SK-N-SH treated with all-trans-retinoic acid at 6 μM for 48 hours (cell line): ENCODE data around the gene TSC2.
"Not testable (repeated sequence)": the region's sequence is repeated elsewhere in the genome, so short reads cannot be mapped to it uniquely, and the experiment has no call there.

Source experiments
- ARNTL ChIP-seq: fragments of 450-650 bp; formaldehyde crosslinking; IDR thresholded peaks from 2 replicates; pipeline ENCODE4 v1.5.0; 2020; ENCODE audit warnings: low read depth, mild to moderate bottlenecking, moderate library complexity, borderline replicate concordance
- BACH2 ChIP-seq: fragments of 250-450 bp; sonication (Bioruptor Pico); IDR thresholded peaks from 2 replicates; pipeline ENCODE4 v1.9.0; 2021; ENCODE audit warnings: mild to moderate bottlenecking, borderline replicate concordance
- CSDC2 ChIP-seq: fragments of 250-450 bp; sonication (Bioruptor Pico); IDR thresholded peaks from 2 replicates; pipeline ENCODE4 v1.5.0; 2020; ENCODE audit warnings: mild to moderate bottlenecking, moderate library complexity
- GLIS3 ChIP-seq: fragments of 250-450 bp; sonication (Bioruptor Pico); IDR thresholded peaks from 2 replicates; pipeline ENCODE4 v1.5.0; 2020; ENCODE audit warnings: mild to moderate bottlenecking, moderate library complexity
- PATZ1 ChIP-seq: fragments of 250-450 bp; sonication (Bioruptor Pico); IDR thresholded peaks from 2 replicates; pipeline ENCODE4 v1.8.0; 2020; ENCODE audit warnings: mild to moderate bottlenecking, moderate library complexity, borderline replicate concordance
- PPARA ChIP-seq: fragments of 250-450 bp; sonication (Bioruptor Pico); IDR thresholded peaks from 2 replicates; pipeline ENCODE4 v1.5.0; 2020; ENCODE audit warnings: mild to moderate bottlenecking, borderline replicate concordance
- RARB ChIP-seq: fragments of 250-450 bp; sonication (Bioruptor Pico); IDR thresholded peaks from 2 replicates; pipeline ENCODE4 v1.8.0; 2021; ENCODE audit warnings: mild to moderate bottlenecking, moderate library complexity
- TOX ChIP-seq: fragments of 250-450 bp; sonication (Bioruptor Pico); IDR thresholded peaks from 2 replicates; pipeline ENCODE4 v1.8.0; 2021; ENCODE audit warnings: mild to moderate bottlenecking, moderate library complexity, borderline replicate concordance
- TSHZ2 ChIP-seq: fragments of 250-450 bp; sonication (Bioruptor Pico); IDR thresholded peaks from 2 replicates; pipeline ENCODE4 v1.5.0; 2020; ENCODE audit warnings: mild to moderate bottlenecking, moderate library complexity
- ZC3H10 ChIP-seq: fragments of 250-450 bp; sonication (Bioruptor Pico); IDR thresholded peaks from 2 replicates; pipeline ENCODE4 v1.5.1; 2021; ENCODE audit warnings: mild to moderate bottlenecking, moderate library complexity
- ZFP30 ChIP-seq: fragments of 450-650 bp; formaldehyde crosslinking; IDR thresholded peaks from 2 replicates; pipeline ENCODE4 v1.5.0; 2022; ENCODE audit warnings: mild to moderate bottlenecking, moderate library complexity
- ZNF70 ChIP-seq: fragments of 450-650 bp; formaldehyde crosslinking; IDR thresholded peaks from 2 replicates; pipeline ENCODE4 v1.5.0; 2020; ENCODE audit warnings: mild to moderate bottlenecking, moderate library complexity
- ZNF8 ChIP-seq: fragments of 450-650 bp; formaldehyde crosslinking; IDR thresholded peaks from 2 replicates; pipeline ENCODE4 v1.5.0; 2020; ENCODE audit warnings: mild to moderate bottlenecking, moderate library complexity

GRCh38 chr16:2129251-2129650, 81.5 kb downstream of the TSC2 start:
- TF ChIP-seq PATZ1 (CRISPR knock-in tag); GLIS3 (CRISPR knock-in tag); ZNF70 (CRISPR knock-in tag); RARB (CRISPR knock-in tag); ZC3H10 (CRISPR knock-in tag); ZFP30 (CRISPR knock-in tag); TSHZ2; PPARA; CSDC2 (CRISPR knock-in tag); BACH2 (CRISPR knock-in tag); TOX (CRISPR knock-in tag); ARNTL; ZNF8 (CRISPR knock-in tag): not testable (repeated sequence)
